ENCODE measurements around the gene DCDC2B. TPM values are rescaled to one million over a fixed set of nuclear protein-coding genes. Genes with fewer than 3 reads are reported as not detected.

Gene DCDC2B
- not detected in 5 replicates for total RNA-seq (2022; extraction: Qiagen RNA extraction; ENCODE audit: low read depth)

DNA sequence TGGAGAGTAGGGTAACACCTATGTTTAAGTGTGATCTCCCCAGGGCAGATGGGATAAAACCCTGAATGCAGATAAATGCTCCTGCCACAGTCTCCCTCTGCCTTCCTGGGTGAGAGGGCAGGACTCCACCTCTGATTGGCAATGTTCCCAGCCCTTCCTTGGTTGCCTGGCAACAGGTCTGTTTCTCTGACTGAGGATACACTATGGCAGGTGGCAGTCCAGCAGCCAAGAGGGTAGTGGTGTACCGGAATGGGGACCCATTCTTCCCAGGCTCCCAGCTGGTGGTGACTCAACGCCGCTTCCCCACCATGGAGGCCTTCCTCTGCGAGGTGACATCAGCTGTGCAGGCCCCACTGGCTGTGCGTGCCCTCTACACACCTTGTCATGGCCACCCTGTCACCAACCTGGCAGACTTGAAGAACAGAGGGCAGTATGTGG, at the start of gene DCDC2B:
Gene DCDC2B, plus strand, starts transcription at position 199 of the 438 bp plus-strand sequence. Its CDS starts 5 bp downstream, at position 204.

GRCh38 chr1:32179443-32180185, 29.3 kb upstream of the DCDC2B start, which contains the start of gene TXLNA:
Gene TXLNA, plus strand, starts transcription at chr1:32179675. Its CDS starts 671 bp downstream, at chr1:32180346.

GRCh38 chr1:32200226-32201010, 8.5 kb upstream of the DCDC2B start, which contains the start of gene CCDC28B:
Gene CCDC28B, plus strand, starts transcription at chr1:32200595. Its CDS starts 1,341 bp downstream, at chr1:32201936.

DNA sequence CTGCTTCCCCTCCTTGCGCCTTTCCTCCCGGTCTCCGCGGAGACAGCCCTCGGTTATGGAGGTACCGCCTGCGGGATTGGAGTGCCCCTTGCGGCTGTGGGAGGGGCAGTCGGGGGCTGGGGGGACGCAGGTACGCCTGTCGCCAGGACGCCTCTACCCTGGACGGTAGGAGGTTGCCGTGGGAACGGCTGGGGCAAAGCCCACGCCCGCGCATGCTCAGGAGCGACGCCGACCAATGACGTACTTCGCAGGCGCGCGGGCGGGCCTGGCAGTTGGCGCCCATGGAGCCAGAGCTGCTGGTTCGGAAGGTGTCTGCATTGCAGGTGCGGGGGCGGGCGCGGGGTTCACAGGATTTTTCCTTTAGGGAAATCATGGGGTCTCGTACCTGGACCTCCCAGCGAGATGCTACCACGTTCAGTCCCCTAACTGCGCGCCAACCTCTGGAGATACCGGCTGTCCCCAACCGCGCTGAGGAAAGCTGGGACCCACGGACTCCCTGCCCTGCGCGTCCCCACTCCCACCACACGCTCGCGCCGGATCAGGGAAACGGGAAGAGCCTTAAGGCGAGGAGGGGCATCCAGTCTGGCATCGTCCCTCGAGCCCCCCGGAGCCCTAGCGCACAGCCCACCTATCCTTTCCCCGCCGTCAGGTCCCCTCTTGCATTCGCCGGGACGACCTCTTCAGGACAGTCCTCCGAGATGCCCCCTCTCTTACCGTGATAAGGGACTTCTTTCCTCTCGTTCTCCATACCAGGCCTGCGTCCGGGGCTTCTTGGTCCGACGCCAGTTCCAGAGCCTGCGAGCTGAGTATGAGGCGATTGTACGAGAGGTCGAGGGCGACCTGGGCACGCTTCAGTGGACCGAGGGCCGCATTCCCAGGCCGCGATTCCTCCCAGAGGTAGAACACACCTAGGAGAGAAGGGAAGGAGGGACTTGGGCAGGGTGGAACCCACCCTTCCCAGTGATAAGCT, 3.2 kb upstream of the DCDC2B start, which contains the start of gene IQCC:
Gene IQCC, plus strand, starts transcription at position 271 of the 970 bp plus-strand sequence. Its CDS starts 11 bp downstream, at position 282.

GRCh38 chr1:32221980-32222755, 13.3 kb downstream of the DCDC2B start, which contains the start of the genes EIF3I and TMEM234:
Gene EIF3I, plus strand, starts transcription at chr1:32222407. Its CDS starts 35 bp downstream, at chr1:32222442.
Gene TMEM234, minus strand, starts transcription at chr1:32222353. Its CDS starts 31 bp downstream, at chr1:32222322.

DNA sequence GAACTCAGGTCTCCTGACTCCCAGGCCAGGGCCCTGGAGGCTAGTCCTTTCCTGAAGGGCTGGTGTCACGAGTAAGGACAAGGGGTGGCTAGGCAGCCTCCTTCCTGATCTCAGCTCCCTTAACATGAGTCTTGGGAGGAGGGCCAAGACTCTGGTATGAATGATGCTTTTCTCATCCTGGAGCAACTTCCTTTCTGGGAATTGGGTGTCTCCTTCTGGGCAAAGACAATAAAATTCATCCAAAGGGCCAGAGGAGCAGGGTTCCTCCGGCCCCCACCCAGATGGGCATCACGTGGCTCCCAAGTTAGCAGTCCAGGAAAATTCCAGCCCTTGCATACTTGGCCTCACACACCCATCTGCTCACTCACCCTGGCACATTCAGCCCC, 38.0 kb downstream of the DCDC2B start, which contains the start of gene FAM167B:
Gene FAM167B, plus strand, starts transcription at position 335 of the 386 bp plus-strand sequence. CDS start 200 bp downstream, outside the sequence.

DNA sequence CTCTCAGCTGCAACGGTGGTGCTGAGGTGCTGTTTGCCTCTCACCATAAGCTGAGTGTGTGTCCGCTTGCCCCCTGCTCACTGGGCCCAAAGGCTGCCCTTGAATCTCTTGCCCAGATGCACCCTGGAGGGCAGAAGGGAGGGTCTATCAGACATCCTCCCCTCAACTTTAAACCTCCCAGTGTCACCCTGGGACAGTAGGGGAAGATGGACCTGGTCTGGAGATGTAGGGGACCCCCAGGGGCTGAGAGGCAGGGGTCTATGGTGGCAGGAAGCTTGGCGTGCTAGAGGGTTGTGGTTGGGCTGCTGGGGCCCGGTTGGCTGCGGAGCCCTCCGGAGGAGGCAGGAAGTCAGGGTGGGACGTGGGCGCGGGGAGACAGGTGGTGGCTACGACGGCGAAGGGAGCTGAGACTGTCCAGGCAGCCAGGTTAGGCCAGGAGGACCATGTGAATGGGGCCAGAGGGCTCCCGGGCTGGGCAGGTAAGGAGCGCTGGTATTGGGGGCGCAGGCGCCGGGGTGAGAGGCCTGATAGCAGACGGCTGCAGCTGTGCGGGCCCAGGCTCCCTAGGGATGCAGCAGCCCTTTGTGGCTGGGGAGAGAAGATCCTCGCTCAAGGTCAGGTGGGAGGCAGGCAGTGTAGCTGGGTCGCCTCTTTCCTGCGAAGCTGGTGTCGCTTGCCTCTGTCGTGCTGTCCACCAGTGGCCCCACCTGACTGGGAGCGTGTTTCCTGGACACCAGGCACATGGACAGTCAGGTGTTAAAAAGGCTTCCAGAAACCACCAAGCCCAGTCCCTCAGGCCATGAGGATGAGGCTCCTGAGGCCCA, 42.2 kb downstream of the DCDC2B start, which contains the start of gene LCK:
Gene LCK, plus strand, starts transcription at position 373 of the 824 bp plus-strand sequence. CDS start 23,065 bp downstream, outside the sequence.

Other genes starting within 250 kb of the DCDC2B start
- gene KHDRBS1, start 195.2 kb upstream of the DCDC2B start, total RNA-seq (2022; extraction: Qiagen RNA extraction; ENCODE audit: low read depth): 105 to 151 TPM (median 137 TPM) in 5 replicates
- gene TMEM39B, start 136.2 kb upstream of the DCDC2B start, total RNA-seq (2022; extraction: Qiagen RNA extraction; ENCODE audit: low read depth): 6.7 to 12.9 TPM (median 12.0 TPM) in 5 replicates
- 14.1 to 16.7 TPM (median 14.9 TPM) in 5 replicates for gene KPNA6, start 101.0 kb upstream of the DCDC2B start, total RNA-seq (2022; extraction: Qiagen RNA extraction; ENCODE audit: low read depth)
- 26.4 to 30.0 TPM (median 29.2 TPM) in 5 replicates for gene TXLNA, start 29.4 kb upstream of the DCDC2B start, total RNA-seq (2022; extraction: Qiagen RNA extraction; ENCODE audit: low read depth)
- gene CCDC28B, start 8.5 kb upstream of the DCDC2B start, total RNA-seq (2022; extraction: Qiagen RNA extraction; ENCODE audit: low read depth): 1.1 to 2.8 TPM (median 1.8 TPM) in 5 replicates
- 1.6 to 2.7 TPM (median 2.1 TPM) in 5 replicates for gene IQCC, start 3.4 kb upstream of the DCDC2B start, total RNA-seq (2022; extraction: Qiagen RNA extraction; ENCODE audit: low read depth)
- gene TMEM234, start 13.3 kb downstream of the DCDC2B start, total RNA-seq (2022; extraction: Qiagen RNA extraction; ENCODE audit: low read depth): 8.1 to 10.7 TPM (median 10.5 TPM) in 5 replicates
- gene EIF3I, start 13.3 kb downstream of the DCDC2B start, total RNA-seq (2022; extraction: Qiagen RNA extraction; ENCODE audit: low read depth): 262 to 314 TPM (median 274 TPM) in 5 replicates
- 0.36 to 0.86 TPM (median 0.73 TPM) in 5 replicates for gene FAM167B, start 38.1 kb downstream of the DCDC2B start, total RNA-seq (2022; extraction: Qiagen RNA extraction; ENCODE audit: low read depth)
- gene LCK, start 42.2 kb downstream of the DCDC2B start, total RNA-seq (2022; extraction: Qiagen RNA extraction; ENCODE audit: low read depth): not detected in 5 replicates
- gene HDAC1, start 83.0 kb downstream of the DCDC2B start, total RNA-seq (2022; extraction: Qiagen RNA extraction; ENCODE audit: low read depth): 52.8 to 61.8 TPM (median 54.7 TPM) in 5 replicates
- gene MARCKSL1, start 127.1 kb downstream of the DCDC2B start, total RNA-seq (2022; extraction: Qiagen RNA extraction; ENCODE audit: low read depth): 54.0 to 74.4 TPM (median 66.1 TPM) in 5 replicates
- 2.0 to 4.7 TPM (median 4.0 TPM) in 5 replicates for gene FAM229A, start 153.4 kb downstream of the DCDC2B start, total RNA-seq (2022; extraction: Qiagen RNA extraction; ENCODE audit: low read depth)
- gene TSSK3, start 153.4 kb downstream of the DCDC2B start, total RNA-seq (2022; extraction: Qiagen RNA extraction; ENCODE audit: low read depth): 0.25 TPM in 1 of 5 replicates, not detected in the others
- 16.7 to 22.6 TPM (median 22.5 TPM) in 5 replicates for gene BSDC1, start 185.4 kb downstream of the DCDC2B start, total RNA-seq (2022; extraction: Qiagen RNA extraction; ENCODE audit: low read depth)

Data from A549 treated with ZK216348 at 1 μM for 4 hours (cell line).